A549 (cell line): ENCODE measurements around the gene EEFSEC.

Source experiments
- MAX ChIP-seq: IDR thresholded peaks from 2 replicates; pipeline ENCODE4 v1.6.1; 2012
- NFE2L2 ChIP-seq: fragments of 150-350 bp; conservative IDR thresholded peaks from 2 replicates; pipeline ENCODE4 v1.6.1; 2014; ENCODE audit warnings: low read length
- REST ChIP-seq: fragments of 200-600 bp; sonication (generic); IDR thresholded peaks from 2 replicates; pipeline ENCODE4 v1.6.1; 2016; ENCODE audit warnings: antibody characterized with exemption, mild to moderate bottlenecking, moderate library complexity
- SMC3 ChIP-seq: fragments of >200 bp; sonication (Bioruptor Twin); formaldehyde crosslinking; IDR thresholded peaks from 3 replicates; pipeline ENCODE4 v1.6.1; 2018; ENCODE audit warnings: inconsistent platforms

GRCh38 chr3:128340904-128341555, 187.7 kb downstream of the EEFSEC start:
- no peak for TF ChIP-seq REST
- TF ChIP-seq NFE2L2: no peak
- TF ChIP-seq SMC3: no peak
- no peak for TF ChIP-seq MAX
